NCI-H2196 treated with DMSO at 0.1 percent for 48 hours (cell line): ENCODE results near the gene OR1D5.
"Not testable (repeated sequence)": the region's sequence is repeated elsewhere in the genome, so short reads cannot be mapped to it uniquely, and the experiment has no call there.

ENCODE experiments used
- DNase-seq: peaks from one replicate; lab custom pipeline; 2025; ENCODE audit not compliant: unreplicated experiment; lab: John Stamatoyannopoulos, UW

OR1D5 gene

GRCh38 chr17:3032258-3033247 lies 30.9 kb downstream of the OR1D5 start:
- DNase-seq, result no peak

- not testable (repeated sequence) for DNase-seq
These were observed 32.4 kb downstream of the OR1D5 start for GRCh38 chr17:3030852-3031470.

GRCh38 chr17:3030096-3030495 lies 33.3 kb downstream of the OR1D5 start:
- DNase-seq, result no peak

- no peak for DNase-seq
These were observed 34.0 kb downstream of the OR1D5 start for GRCh38 chr17:3029213-3029913.

GRCh38 chr17:3027786-3028532 lies 35.4 kb downstream of the OR1D5 start:
- DNase-seq, result no peak

GRCh38 chr17:3026856-3027751 lies 36.3 kb downstream of the OR1D5 start:
- no peak for DNase-seq

GRCh38 chr17:3026125-3026855 lies 37.1 kb downstream of the OR1D5 start:
- no peak for DNase-seq

- no peak for DNase-seq
These were observed 37.8 kb downstream of the OR1D5 start for GRCh38 chr17:3025421-3026124.

GRCh38 chr17:3024346-3024745 lies 39.1 kb downstream of the OR1D5 start:
- no peak for DNase-seq

GRCh38 chr17:3022197-3022596 lies 41.2 kb downstream of the OR1D5 start:
- no peak for DNase-seq

GRCh38 chr17:3020381-3020780 lies 43.0 kb downstream of the OR1D5 start:
- no peak for DNase-seq

- no peak for DNase-seq
These were observed 43.6 kb downstream of the OR1D5 start for GRCh38 chr17:3019761-3020160.

- no peak for DNase-seq
These were observed 45.5 kb downstream of the OR1D5 start for GRCh38 chr17:3017936-3018335.

- DNase-seq, result no peak
These were observed 47.5 kb downstream of the OR1D5 start for GRCh38 chr17:3015890-3016289.

GRCh38 chr17:3012926-3013581 lies 50.4 kb downstream of the OR1D5 start:
- DNase-seq, result peak; percentile 15
